K562 (cell line): Measurements from ENCODE around the gene SLC22A6.

Experiments
- CAMTA2 ChIP-seq: fragments of 250-450 bp; sonication (Bioruptor Pico); conservative IDR thresholded peaks from 2 replicates; pipeline ENCODE4 v1.5.1; 2022
- MCM5 ChIP-seq: fragments of 450-650 bp; IDR thresholded peaks from 2 replicates; pipeline ENCODE4 v1.6.1; 2016; ENCODE audit warnings: low read depth
- POLR2AphosphoS5 ChIP-seq: IDR thresholded peaks from 2 replicates; pipeline ENCODE4 v1.6.1; 2011; ENCODE audit warnings: mild to moderate bottlenecking, low read depth, low read length, moderate library complexity; ENCODE audit not compliant: control insufficient read depth, insufficient read depth
- POLR2B ChIP-seq: fragments of 450-650 bp; IDR thresholded peaks from 2 replicates; pipeline ENCODE4 v1.6.1; 2018; ENCODE audit warnings: low read depth; ENCODE audit not compliant: partially characterized antibody
- RFX5 ChIP-seq: IDR thresholded peaks from 2 replicates; pipeline ENCODE4 v1.6.1; 2011; ENCODE audit warnings: low read depth, mild to moderate bottlenecking, improper control_type of control experiment, low read length
- RNF2 ChIP-seq: sonication (generic); IDR thresholded peaks from 2 replicates; pipeline ENCODE4 v1.6.1; 2016
- STAT5B ChIP-seq: fragments of 250-450 bp; sonication (Bioruptor Pico); IDR thresholded peaks from 2 replicates; pipeline ENCODE4 v1.8.0; 2021; ENCODE audit warnings: mild to moderate bottlenecking, inconsistent platforms
- TRIM24 ChIP-seq, 2 experiments: fragments of 450-650 bp; IDR thresholded peaks; 2 replicates each; pipeline ENCODE4 v1.6.1; 2016
- TF ChIP-seq, protein P1 (sequence below), 3 experiments: IDR thresholded peaks in 2 of 3; conservative IDR thresholded peaks in 1 of 3; 2 replicates each; pipeline ENCODE4 v1.5.1; 2011 to 2012; ENCODE audit warnings: low read length in 3 of 3, mild to moderate bottlenecking in 3 of 3, control low read depth in 2 of 3, improper control_type of control experiment in 1 of 3, inconsistent platforms in 1 of 3, low read depth in 1 of 3, mixed read lengths in 1 of 3, moderate library complexity in 1 of 3; ENCODE audit not compliant: insufficient read depth in 2 of 3

DNA sequence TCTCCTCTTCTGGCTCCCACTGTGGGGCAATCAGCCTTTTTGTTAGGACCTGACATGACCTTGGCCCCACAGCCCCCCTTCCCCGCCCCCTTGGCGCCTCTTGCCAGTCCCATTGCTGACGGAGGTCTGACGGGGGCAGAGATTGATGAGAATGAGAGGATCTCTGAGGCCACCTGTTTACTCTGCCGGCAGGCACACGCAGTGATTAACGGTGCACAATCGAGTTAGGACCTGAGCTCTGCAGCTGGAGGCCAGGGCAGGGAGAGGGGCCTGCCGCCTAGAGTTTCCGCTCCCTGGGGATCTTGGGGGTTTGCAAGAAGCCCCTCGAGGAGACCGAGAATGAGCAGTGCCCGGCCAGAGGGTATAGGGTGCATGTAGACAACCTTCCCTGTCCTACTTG, 56.8 kb downstream of the SLC22A6 start:
- TF ChIP-seq MCM5 (no peak), RFX5 (no peak), TRIM24 (IDR thresholded peaks at IDR 0.05) (no peak), STAT5B (CRISPR knock-in tag) (no peak), CAMTA2 (CRISPR knock-in tag) (no peak), RNF2 (no peak), POLR2B (no peak), POLR2AphosphoS5 (no peak)
- TF ChIP-seq, protein P1, sequence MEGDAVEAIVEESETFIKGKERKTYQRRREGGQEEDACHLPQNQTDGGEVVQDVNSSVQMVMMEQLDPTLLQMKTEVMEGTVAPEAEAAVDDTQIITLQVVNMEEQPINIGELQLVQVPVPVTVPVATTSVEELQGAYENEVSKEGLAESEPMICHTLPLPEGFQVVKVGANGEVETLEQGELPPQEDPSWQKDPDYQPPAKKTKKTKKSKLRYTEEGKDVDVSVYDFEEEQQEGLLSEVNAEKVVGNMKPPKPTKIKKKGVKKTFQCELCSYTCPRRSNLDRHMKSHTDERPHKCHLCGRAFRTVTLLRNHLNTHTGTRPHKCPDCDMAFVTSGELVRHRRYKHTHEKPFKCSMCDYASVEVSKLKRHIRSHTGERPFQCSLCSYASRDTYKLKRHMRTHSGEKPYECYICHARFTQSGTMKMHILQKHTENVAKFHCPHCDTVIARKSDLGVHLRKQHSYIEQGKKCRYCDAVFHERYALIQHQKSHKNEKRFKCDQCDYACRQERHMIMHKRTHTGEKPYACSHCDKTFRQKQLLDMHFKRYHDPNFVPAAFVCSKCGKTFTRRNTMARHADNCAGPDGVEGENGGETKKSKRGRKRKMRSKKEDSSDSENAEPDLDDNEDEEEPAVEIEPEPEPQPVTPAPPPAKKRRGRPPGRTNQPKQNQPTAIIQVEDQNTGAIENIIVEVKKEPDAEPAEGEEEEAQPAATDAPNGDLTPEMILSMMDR (IDR thresholded peaks at IDR 0.05 in 2 of 3, conservative IDR thresholded peaks at IDR 0.05 in 1 of 3; ENCODE audit: insufficient read depth in 2 of 3, low read depth in 1 of 3, low read length in 3 of 3) = no peak
